Endodermal cell (in vitro differentiated cells): ENCODE data around the gene CNTNAP5. TPM values are rescaled to one million over a fixed set of nuclear protein-coding genes. Genes with fewer than 3 reads are reported as not detected.

ENCODE experiments used
- DNase-seq: peaks from one replicate; pipeline ENCODE4 v3.0.0-alpha.2; 2017
- H3K27ac ChIP-seq: 2 replicates; pipeline ENCODE4 v1.5.1; 2013; ENCODE audit warnings: mild to moderate bottlenecking, low read depth, low read length, moderate library complexity
- H3K27me3 ChIP-seq: 2 replicates; pipeline ENCODE4 v1.6.1; 2013; ENCODE audit warnings: mild to moderate bottlenecking, low read length, moderate library complexity; ENCODE audit not compliant: insufficient read depth, control insufficient read depth, poor library complexity, severe bottlenecking
- H3K36me3 ChIP-seq: 2 replicates; pipeline ENCODE4 v1.7.0; 2013; ENCODE audit warnings: mild to moderate bottlenecking, low read length, moderate library complexity; ENCODE audit not compliant: control insufficient read depth, insufficient read depth
- H3K4me1 ChIP-seq: one replicate; pipeline ENCODE4 v1.7.0; 2013; ENCODE audit warnings: low read length; ENCODE audit not compliant: control insufficient read depth, insufficient read depth
- H3K4me3 ChIP-seq: 2 replicates; pipeline ENCODE4 v1.5.1; 2013; ENCODE audit warnings: mild to moderate bottlenecking, low read length, moderate library complexity
- H3K9ac ChIP-seq: 2 replicates; pipeline ENCODE4 v1.6.1; 2013; ENCODE audit warnings: mild to moderate bottlenecking, low read length, moderate library complexity; ENCODE audit not compliant: poor library complexity, severe bottlenecking; ENCODE audit errors: extremely low read depth
- H3K9me3 ChIP-seq: 2 replicates; pipeline ENCODE4 v1.6.1; 2013; ENCODE audit warnings: mild to moderate bottlenecking, low read length, moderate library complexity; ENCODE audit not compliant: control insufficient read depth
- H3K27ac Mint-ChIP-seq: 2 replicates; pipeline ENCODE4 v1.8.0; 2020; ENCODE audit warnings: mixed read lengths
- H3K27me3 Mint-ChIP-seq: 2 replicates; pipeline ENCODE4 v1.8.0; 2021; ENCODE audit warnings: mild to moderate bottlenecking, mixed read lengths; ENCODE audit not compliant: insufficient read depth
- H3K36me3 Mint-ChIP-seq: 2 replicates; pipeline ENCODE4 v1.8.0; 2020; ENCODE audit warnings: low read depth, mixed read lengths
- H3K4me1 Mint-ChIP-seq: 2 replicates; pipeline ENCODE4 v1.8.0; 2020; ENCODE audit warnings: mixed read lengths
- H3K4me3 Mint-ChIP-seq: 2 replicates; pipeline ENCODE4 v1.8.0; 2020; ENCODE audit warnings: mild to moderate bottlenecking, moderate library complexity, mixed read lengths
- H3K9me3 Mint-ChIP-seq: 2 replicates; pipeline ENCODE4 v1.8.0; 2020; ENCODE audit warnings: mild to moderate bottlenecking, mixed read lengths
- CTCF ChIP-seq: fragments of 200-600 bp; sonication (generic); conservative IDR thresholded peaks from 2 replicates; pipeline ENCODE4 v1.5.0; 2021; ENCODE audit warnings: antibody characterized with exemption, mild to moderate bottlenecking
- WGBS, 2 experiments: methylation state at CpG; one replicate each; pipeline versions ENCODE4 v1.1.5 to v1.1.7; 2013; ENCODE audit warnings: missing lambda C conversion rate in 2 of 2, mixed read lengths in 1 of 2; ENCODE audit not compliant: insufficient coverage in 1 of 2, insufficient read length in 1 of 2; 5-methylcytosine and 5-hydroxymethylcytosine counted together
- total RNA-seq, 2 donors: library from RNA; stranded (reverse); fragmentation: NEBNext Ultra II Directional in 1 of 2; extraction: Animal tissue kit (Norgen Biotek cat#: 25700) in 1 of 2; gene quantifications; 2 replicates in 1 of 2; 3 replicates in 1 of 2; pipeline ENCODE4 v1.2.1, GENCODE V29; 2021

Gene CNTNAP5
- total RNA-seq, 2 donors from 2014 or later: 0.70 to 4.4 TPM

GRCh38 chr2:124602759-124603158 lies 577.7 kb downstream of the CNTNAP5 start:
- Histone ChIP-seq H3K4me3 (no peak overlapping the region), H3K27ac (no peak overlapping the region), H3K27me3 (no peaks in the 10 kb centered on the region), H3K36me3 (no peaks in the 10 kb centered on the region), H3K9ac (no peak overlapping the region), H3K4me1 (peaks cover 2% of the 10 kb centered on the region), H3K9me3 (no peaks in the 10 kb centered on the region)
- Mint-ChIP-seq H3K27ac (no peak overlapping the region), H3K36me3 (no peaks in the 10 kb centered on the region), H3K27me3 (no peaks in the 10 kb centered on the region), H3K4me3 (no peak overlapping the region), H3K9me3 (peaks cover 12% of the 10 kb centered on the region), H3K4me1 (peaks cover 7% of the 10 kb centered on the region)
- DNase-seq: no peak
- no peak for TF ChIP-seq CTCF

- Histone ChIP-seq H3K4me1 (peaks cover 10% of the 10 kb centered on the region), H3K9me3 (no peaks in the 10 kb centered on the region), H3K36me3 (no peaks in the 10 kb centered on the region), H3K4me3 (no peak overlapping the region), H3K27ac (no peak overlapping the region), H3K9ac (no peak overlapping the region), H3K27me3 (no peaks in the 10 kb centered on the region)
- no peaks in the 10 kb centered on the region for H3K27me3 Mint-ChIP-seq
- no peak for DNase-seq
- no peak overlapping the region for H3K4me3 Mint-ChIP-seq
- peaks cover 4% of the 10 kb centered on the region for H3K9me3 Mint-ChIP-seq
- no peak overlapping the region for H3K27ac Mint-ChIP-seq
- 96 to 100% methylated on average over 1 to 2 of the region's 2 CpGs for WGBS, 2 experiments
- TF ChIP-seq CTCF: no peak
- peaks cover 25% of the 10 kb centered on the region for H3K4me1 Mint-ChIP-seq
- no peaks in the 10 kb centered on the region for H3K36me3 Mint-ChIP-seq
Observed at GRCh38 chr2:124604940-124605339, 579.9 kb downstream of the CNTNAP5 start.

GRCh38 chr2:124607679-124608078 lies 582.6 kb downstream of the CNTNAP5 start:
- Histone ChIP-seq H3K36me3 (no peaks in the 10 kb centered on the region), H3K27ac (no peak overlapping the region), H3K4me3 (peak overlapping the region; percentile 48), H3K4me1 (peaks cover 19% of the 10 kb centered on the region), H3K9ac (peak overlapping the region; percentile 38), H3K9me3 (no peaks in the 10 kb centered on the region), H3K27me3 (no peaks in the 10 kb centered on the region)
- H3K27ac Mint-ChIP-seq: peak overlapping the region; percentile 70
- peaks cover 42% of the 10 kb centered on the region for H3K4me1 Mint-ChIP-seq
- no peaks in the 10 kb centered on the region for H3K36me3 Mint-ChIP-seq
- peak; percentile 78 for DNase-seq
- H3K9me3 Mint-ChIP-seq: no peaks in the 10 kb centered on the region
- WGBS, 2 experiments: 70 to 100% methylated on average over 1 to 2 of the region's 2 CpGs
- H3K27me3 Mint-ChIP-seq: no peaks in the 10 kb centered on the region
- no peak overlapping the region for H3K4me3 Mint-ChIP-seq
- no peak for TF ChIP-seq CTCF
